Activated naive CD8-positive, alpha-beta T cell treated with anti-CD3 and anti-CD28 coated beads, Interleukin-2, amount 10 ng/mL, durations not matched to agents 7 days and 5 days (primary cell): ENCODE measurements around the gene FOSL2. TPM values are rescaled to one million over a fixed set of nuclear protein-coding genes. Genes with fewer than 3 reads are reported as not detected.

ENCODE experiments used
- ATAC-seq: fragments of 150-1000 bp; cut with Tn5 transposase; one replicate; pipeline ENCODE4 v1.10.0; 2021; ENCODE audit warnings: low read depth, moderate library complexity
- POLR2A ChIA-PET: fragments of 350-600 bp; sonication (Branson Sonifier 250); formaldehyde crosslinking; loops from one replicate; lab custom pipeline; 2021; ENCODE audit warnings: antibody characterized with exemption; lab: Charles Lee
- DNase-seq: peaks from one replicate; pipeline ENCODE4 v3.0.0; 2021
- H3K27ac Mint-ChIP-seq: one replicate; pipeline ENCODE4 v1.8.0; 2022; ENCODE audit warnings: mild to moderate bottlenecking, mixed read lengths
- H3K27me3 Mint-ChIP-seq: one replicate; pipeline ENCODE4 v1.8.0; 2022; ENCODE audit warnings: mild to moderate bottlenecking, moderate library complexity, mixed read lengths
- H3K36me3 Mint-ChIP-seq: one replicate; pipeline ENCODE4 v1.8.0; 2021; ENCODE audit warnings: mild to moderate bottlenecking, mixed read lengths
- H3K4me1 Mint-ChIP-seq: one replicate; pipeline ENCODE4 v1.8.0; 2021; ENCODE audit warnings: mixed read lengths
- H3K4me3 Mint-ChIP-seq: one replicate; pipeline ENCODE4 v1.8.0; 2022; ENCODE audit warnings: mild to moderate bottlenecking, moderate library complexity, mixed read lengths
- H3K9me3 Mint-ChIP-seq: one replicate; pipeline ENCODE4 v1.8.0; 2021; ENCODE audit warnings: mixed read lengths
- total RNA-seq, 2 experiments: library from RNA; stranded (reverse); gene quantifications; one replicate each; pipeline ENCODE4 v1.2.3, GENCODE V29; 2021

FOSL2 gene
- total RNA-seq, 2 experiments from 2014 or later = 24.9 to 30.1 TPM

GRCh38 chr2:28437918-28438317 lies 45.3 kb downstream of the FOSL2 start:
- Mint-ChIP-seq H3K4me1 (peaks cover 40% of the 10 kb centered on the region), H3K27me3 (no peaks in the 10 kb centered on the region), H3K27ac (no peak overlapping the region), H3K36me3 (peaks cover 7% of the 10 kb centered on the region), H3K4me3 (no peak overlapping the region), H3K9me3 (peaks cover 3% of the 10 kb centered on the region)
- POLR2A ChIA-PET = no interaction called here
- ATAC-seq (no peak), DNase-seq (no peak)

- H3K27me3 Mint-ChIP-seq = no peaks in the 10 kb centered on the region
- ATAC-seq = no peak
- peaks cover 34% of the 10 kb centered on the region for H3K4me1 Mint-ChIP-seq
- H3K9me3 Mint-ChIP-seq = peaks cover 4% of the 10 kb centered on the region
- DNase-seq = no peak
- POLR2A ChIA-PET = no interaction called here
- H3K4me3 Mint-ChIP-seq = no peak overlapping the region
- H3K27ac Mint-ChIP-seq = no peak overlapping the region
- H3K36me3 Mint-ChIP-seq = peaks cover 5% of the 10 kb centered on the region
These were observed 45.9 kb downstream of the FOSL2 start for GRCh38 chr2:28438532-28439063.

- Mint-ChIP-seq H3K36me3 (peaks cover 2% of the 10 kb centered on the region), H3K27ac (no peak overlapping the region), H3K4me3 (no peak overlapping the region), H3K9me3 (peaks cover 2% of the 10 kb centered on the region), H3K4me1 (peaks cover 29% of the 10 kb centered on the region), H3K27me3 (no peaks in the 10 kb centered on the region)
- POLR2A ChIA-PET = no interaction called here
- DNase-seq (no peak), ATAC-seq (no peak)
These were observed 46.5 kb downstream of the FOSL2 start for GRCh38 chr2:28439127-28439526.

GRCh38 chr2:28439763-28440162 lies 47.1 kb downstream of the FOSL2 start:
- Mint-ChIP-seq H3K27me3 (no peaks in the 10 kb centered on the region), H3K4me1 (peaks cover 23% of the 10 kb centered on the region), H3K36me3 (peaks cover 2% of the 10 kb centered on the region), H3K4me3 (no peak overlapping the region), H3K27ac (no peak overlapping the region), H3K9me3 (peaks cover 2% of the 10 kb centered on the region)
- POLR2A ChIA-PET = no interaction called here
- ATAC-seq (no peak), DNase-seq (no peak)

- no peak overlapping the region for H3K4me3 Mint-ChIP-seq
- H3K4me1 Mint-ChIP-seq = peaks cover 16% of the 10 kb centered on the region
- no peak overlapping the region for H3K27ac Mint-ChIP-seq
- ATAC-seq (no peak), DNase-seq (no peak)
- peaks cover 2% of the 10 kb centered on the region for H3K9me3 Mint-ChIP-seq
- H3K36me3 Mint-ChIP-seq = peaks cover 2% of the 10 kb centered on the region
- POLR2A ChIA-PET = no interaction called here
- H3K27me3 Mint-ChIP-seq = no peaks in the 10 kb centered on the region
These were observed 49.7 kb downstream of the FOSL2 start for GRCh38 chr2:28442328-28442727.

GRCh38 chr2:28444956-28445355 lies 52.3 kb downstream of the FOSL2 start:
- no peak overlapping the region for H3K4me3 Mint-ChIP-seq
- no peaks in the 10 kb centered on the region for H3K27me3 Mint-ChIP-seq
- no peak overlapping the region for H3K27ac Mint-ChIP-seq
- H3K9me3 Mint-ChIP-seq = peaks cover 2% of the 10 kb centered on the region
- ATAC-seq (no peak), DNase-seq (no peak)
- POLR2A ChIA-PET = no interaction called here
- H3K36me3 Mint-ChIP-seq = peaks cover 4% of the 10 kb centered on the region
- peaks cover 23% of the 10 kb centered on the region for H3K4me1 Mint-ChIP-seq

- no peak for DNase-seq
- Mint-ChIP-seq H3K4me1 (peaks cover 29% of the 10 kb centered on the region), H3K9me3 (peaks cover 2% of the 10 kb centered on the region), H3K36me3 (peaks cover 4% of the 10 kb centered on the region), H3K27ac (no peak overlapping the region), H3K4me3 (no peak overlapping the region), H3K27me3 (no peaks in the 10 kb centered on the region)
- ATAC-seq = no peak
- POLR2A ChIA-PET = interaction anchor here (0.7 kb wide), 1 partner anchor 258 kb away, joined by 4 read pairs; no protein-coding TSS in a partner anchor
These were observed 53.0 kb downstream of the FOSL2 start for GRCh38 chr2:28445448-28446258.

GRCh38 chr2:28446531-28446930 lies 53.9 kb downstream of the FOSL2 start:
- DNase-seq (no peak), ATAC-seq (no peak)
- POLR2A ChIA-PET = interaction anchor here (0.7 to 0.8 kb wide), 3 partner anchors 23 to 259 kb away, joined by 3 to 6 read pairs (median 4); no protein-coding TSS in a partner anchor
- Mint-ChIP-seq H3K4me3 (no peak overlapping the region), H3K27me3 (no peaks in the 10 kb centered on the region), H3K4me1 (peaks cover 33% of the 10 kb centered on the region), H3K27ac (no peak overlapping the region), H3K9me3 (peaks cover 2% of the 10 kb centered on the region), H3K36me3 (peaks cover 4% of the 10 kb centered on the region)

- no peak overlapping the region for H3K4me3 Mint-ChIP-seq
- POLR2A ChIA-PET = no interaction called here
- H3K9me3 Mint-ChIP-seq = peaks cover 2% of the 10 kb centered on the region
- ATAC-seq = no peak
- H3K4me1 Mint-ChIP-seq = peaks cover 33% of the 10 kb centered on the region
- DNase-seq = no peak
- no peaks in the 10 kb centered on the region for H3K27me3 Mint-ChIP-seq
- H3K27ac Mint-ChIP-seq = no peak overlapping the region
- H3K36me3 Mint-ChIP-seq = peaks cover 4% of the 10 kb centered on the region
These were observed 54.4 kb downstream of the FOSL2 start for GRCh38 chr2:28447086-28447485.

- POLR2A ChIA-PET = interaction anchor here (1.6 to 1.9 kb wide), 2 partner anchors 18 to 46 kb away, joined by 4 to 5 read pairs; no protein-coding TSS in a partner anchor
- Mint-ChIP-seq H3K27me3 (no peaks in the 10 kb centered on the region), H3K4me1 (peaks cover 39% of the 10 kb centered on the region), H3K36me3 (peaks cover 4% of the 10 kb centered on the region), H3K4me3 (no peak overlapping the region), H3K27ac (no peak overlapping the region), H3K9me3 (peaks cover 2% of the 10 kb centered on the region)
- no peak for ATAC-seq
- DNase-seq = no peak
These were observed 55.5 kb downstream of the FOSL2 start for GRCh38 chr2:28447943-28448792.

- ATAC-seq (no peak), DNase-seq (no peak)
- Mint-ChIP-seq H3K9me3 (no peaks in the 10 kb centered on the region), H3K4me1 (peaks cover 41% of the 10 kb centered on the region), H3K27me3 (no peaks in the 10 kb centered on the region), H3K27ac (no peak overlapping the region), H3K4me3 (no peak overlapping the region), H3K36me3 (peaks cover 2% of the 10 kb centered on the region)
- POLR2A ChIA-PET = interaction anchor here (1.5 to 1.9 kb wide), 3 partner anchors 18 to 56 kb away, joined by 4 to 5 read pairs (median 4); partner anchors contain the start of gene FOSL2
These were observed 56.1 kb downstream of the FOSL2 start for GRCh38 chr2:28448793-28449100.

- ATAC-seq = no peak
- Mint-ChIP-seq H3K27ac (peak overlapping the region; percentile 80), H3K27me3 (no peaks in the 10 kb centered on the region), H3K4me1 (peaks cover 41% of the 10 kb centered on the region), H3K36me3 (peaks cover 2% of the 10 kb centered on the region), H3K9me3 (no peaks in the 10 kb centered on the region), H3K4me3 (no peak overlapping the region)
- no peak for DNase-seq
- POLR2A ChIA-PET = interaction anchor here (1.5 to 1.9 kb wide), 3 partner anchors 19 to 56 kb away, joined by 4 to 5 read pairs (median 4); partner anchors contain the start of gene FOSL2
These were observed 56.4 kb downstream of the FOSL2 start for GRCh38 chr2:28449126-28449487.
